HepG2 (cell line): Measurements from ENCODE around the gene NFYC.

Experiments
- ATF1 ChIP-seq: IDR thresholded peaks from 2 replicates; pipeline ENCODE4 v1.6.1; 2016; ENCODE audit warnings: mild to moderate bottlenecking, control low read depth
- CBX5 ChIP-seq: sonication (generic); formaldehyde crosslinking; IDR thresholded peaks from 2 replicates; pipeline ENCODE4 v1.4.0; 2020; ENCODE audit warnings: missing genetic modification reagents, borderline replicate concordance
- CREB1 ChIP-seq, 2 experiments: fragments of 450-650 bp in 1 of 2; IDR thresholded peaks; 2 replicates each; pipeline ENCODE4 v1.6.1; 2016 to 2017; ENCODE audit warnings: control low read depth in 1 of 2, mild to moderate bottlenecking in 1 of 2, missing compliant biosample characterization in 1 of 2, missing genetic modification characterization in 1 of 2
- CTCF ChIP-seq: sonication (generic); formaldehyde crosslinking; IDR thresholded peaks from 2 replicates; pipeline ENCODE4 v1.5.0; 2020; ENCODE audit warnings: mild to moderate bottlenecking, missing genetic modification reagents, moderate library complexity
- ESRRA ChIP-seq: sonication (generic); formaldehyde crosslinking; IDR thresholded peaks from 2 replicates; pipeline ENCODE4 v1.5.1; 2020; ENCODE audit warnings: mild to moderate bottlenecking, low read depth, missing genetic modification reagents
- ETV5 ChIP-seq: IDR thresholded peaks from 2 replicates; pipeline ENCODE4 v1.6.1; 2018; ENCODE audit warnings: missing biosample characterization, missing genetic modification reagents, inconsistent platforms, borderline replicate concordance
- NR2F6 ChIP-seq, 2 experiments: IDR thresholded peaks; 2 replicates each; pipeline ENCODE4 v1.6.1; 2016; ENCODE audit warnings: antibody characterized with exemption in 1 of 2, mild to moderate bottlenecking in 1 of 2
- RBAK ChIP-seq: sonication (generic); formaldehyde crosslinking; IDR thresholded peaks from 2 replicates; pipeline ENCODE4 v1.5.1; 2020; ENCODE audit warnings: mild to moderate bottlenecking, missing genetic modification reagents
- TBX3 ChIP-seq: fragments of 450-650 bp; IDR thresholded peaks from 2 replicates; pipeline ENCODE4 v1.6.1; 2017; ENCODE audit warnings: antibody characterized with exemption, mild to moderate bottlenecking, inconsistent platforms, borderline replicate concordance
- TEAD3 ChIP-seq: optimal IDR thresholded peaks from 2 replicates; pipeline ENCODE3; 2016; ENCODE audit warnings: borderline replicate concordance
- YY1 ChIP-seq: IDR thresholded peaks from 2 replicates; pipeline ENCODE4 v1.6.1; 2011; ENCODE audit warnings: low read length, low read depth, moderate library complexity, mild to moderate bottlenecking; ENCODE audit not compliant: insufficient read depth, insufficient replicate concordance
- ZNF282 ChIP-seq: fragments of 450-650 bp; IDR thresholded peaks from 2 replicates; pipeline ENCODE4 v1.6.1; 2018; ENCODE audit not compliant: partially characterized antibody
- ZNF646 ChIP-seq: sonication (generic); formaldehyde crosslinking; IDR thresholded peaks from 2 replicates; pipeline ENCODE4 v1.9.0; 2021; ENCODE audit warnings: mild to moderate bottlenecking, missing genetic modification reagents
- TF ChIP-seq, protein P1 (sequence below): sonication (generic); formaldehyde crosslinking; IDR thresholded peaks from 2 replicates; pipeline ENCODE4 v1.4.0; 2020; ENCODE audit warnings: missing genetic modification reagents

- TF ChIP-seq CBX5 (CRISPR knock-in tag): no peak
- TF ChIP-seq CTCF (CRISPR knock-in tag): no peak
- TF ChIP-seq RBAK: no peak
- TF ChIP-seq ZNF282: no peak
- TF ChIP-seq ESRRA (CRISPR knock-in tag): no peak
- no peak for TF ChIP-seq TBX3
- TF ChIP-seq TEAD3 (CRISPR knock-in tag): no peak
- no peak for TF ChIP-seq CREB1 (IDR thresholded peaks at IDR 0.05)
- no peak for TF ChIP-seq CREB1 (CRISPR knock-in tag; IDR thresholded peaks at IDR 0.05)
- TF ChIP-seq ATF1: no peak
- TF ChIP-seq NR2F6 (IDR thresholded peaks at IDR 0.05): no peak
- no peak for TF ChIP-seq NR2F6 (CRISPR knock-in tag; IDR thresholded peaks at IDR 0.05)
- TF ChIP-seq ZNF646 (CRISPR knock-in tag): no peak
- no peak for TF ChIP-seq ETV5
- TF ChIP-seq, protein P1, sequence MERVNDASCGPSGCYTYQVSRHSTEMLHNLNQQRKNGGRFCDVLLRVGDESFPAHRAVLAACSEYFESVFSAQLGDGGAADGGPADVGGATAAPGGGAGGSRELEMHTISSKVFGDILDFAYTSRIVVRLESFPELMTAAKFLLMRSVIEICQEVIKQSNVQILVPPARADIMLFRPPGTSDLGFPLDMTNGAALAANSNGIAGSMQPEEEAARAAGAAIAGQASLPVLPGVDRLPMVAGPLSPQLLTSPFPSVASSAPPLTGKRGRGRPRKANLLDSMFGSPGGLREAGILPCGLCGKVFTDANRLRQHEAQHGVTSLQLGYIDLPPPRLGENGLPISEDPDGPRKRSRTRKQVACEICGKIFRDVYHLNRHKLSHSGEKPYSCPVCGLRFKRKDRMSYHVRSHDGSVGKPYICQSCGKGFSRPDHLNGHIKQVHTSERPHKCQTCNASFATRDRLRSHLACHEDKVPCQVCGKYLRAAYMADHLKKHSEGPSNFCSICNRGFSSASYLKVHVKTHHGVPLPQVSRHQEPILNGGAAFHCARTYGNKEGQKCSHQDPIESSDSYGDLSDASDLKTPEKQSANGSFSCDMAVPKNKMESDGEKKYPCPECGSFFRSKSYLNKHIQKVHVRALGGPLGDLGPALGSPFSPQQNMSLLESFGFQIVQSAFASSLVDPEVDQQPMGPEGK: no peak
- TF ChIP-seq YY1: no peak
These were observed 44.6 kb downstream of the NFYC start for GRCh38 chr1:40736085-40736531.
